Activated naive CD4-positive, alpha-beta T cell (primary cell): ENCODE results near the gene NCF4.

Experiments
- DNase-seq, 4 experiments: peaks; one replicate each; lab custom pipeline; 2025; lab: John Stamatoyannopoulos, UW

The NCF4 gene

DNA sequence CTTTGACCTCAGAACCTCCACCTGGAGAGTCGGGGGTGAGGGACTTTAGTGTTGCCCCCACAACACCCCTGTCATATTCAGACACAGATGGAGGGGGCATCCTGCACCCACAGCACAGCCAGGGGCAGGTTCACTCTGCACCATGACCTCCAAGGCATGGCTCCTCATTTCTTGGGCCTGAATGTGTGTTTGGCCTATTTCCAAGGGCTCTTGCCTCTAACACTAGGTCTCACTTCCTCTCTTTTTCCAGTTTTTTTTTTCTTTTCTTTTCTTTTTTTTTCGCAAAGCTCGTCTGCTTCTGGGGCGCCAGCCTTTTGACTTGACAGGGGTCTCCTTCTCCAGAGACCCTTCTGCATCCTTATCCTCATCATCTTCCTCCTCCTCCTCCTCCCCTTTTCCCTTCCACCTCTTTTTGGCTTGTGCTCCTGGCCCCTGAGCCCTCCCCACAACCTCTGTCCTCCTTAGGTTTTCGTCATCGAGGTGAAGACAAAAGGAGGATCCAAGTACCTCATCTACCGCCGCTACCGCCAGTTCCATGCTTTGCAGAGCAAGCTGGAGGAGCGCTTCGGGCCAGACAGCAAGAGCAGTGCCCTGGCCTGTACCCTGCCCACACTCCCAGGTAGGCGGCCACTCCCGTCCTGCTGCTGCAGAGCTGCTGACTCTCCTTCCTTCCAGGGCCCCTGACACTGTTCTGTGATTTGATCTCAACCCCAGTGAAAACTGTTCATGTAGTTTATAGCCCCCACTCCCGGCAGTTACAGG lies 3.8 kb downstream of the NCF4 start:
- DNase-seq = no peak

GRCh38 chr22:36865346-36865745 lies 4.5 kb downstream of the NCF4 start:
- no peak for DNase-seq

GRCh38 chr22:36867695-36868094 lies 6.9 kb downstream of the NCF4 start:
- no peak for DNase-seq

DNA sequence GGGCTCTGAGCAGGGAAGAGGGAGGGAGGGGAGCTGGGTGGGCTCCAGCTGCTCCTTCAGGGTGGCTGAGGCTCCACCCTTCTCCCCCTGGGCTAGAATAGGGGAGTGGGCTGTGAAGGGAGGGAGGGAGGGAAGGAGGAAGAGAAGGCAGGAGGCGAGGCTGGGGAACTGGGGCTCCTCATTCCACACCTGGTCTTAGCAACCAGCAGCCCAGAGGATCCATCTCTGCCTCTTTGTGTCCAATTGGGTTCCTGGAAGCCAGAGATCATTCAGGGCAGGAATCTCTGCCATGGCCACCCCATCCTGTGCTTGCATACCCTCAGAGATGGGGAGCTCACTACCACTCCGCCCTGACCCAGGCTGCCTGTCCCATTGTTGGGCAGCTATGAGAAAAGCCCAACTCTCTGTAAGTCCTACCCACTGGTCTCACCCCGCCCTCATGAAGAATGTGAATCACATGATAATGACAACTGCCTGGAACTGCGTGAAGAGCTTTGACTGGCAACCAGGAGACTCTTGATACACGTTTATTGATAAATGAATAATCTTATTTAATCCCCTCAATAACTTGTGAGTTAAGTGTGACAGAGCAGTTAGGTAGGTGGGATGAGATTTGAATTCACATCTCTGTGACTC lies 7.9 kb downstream of the NCF4 start:
- DNase-seq = no peak

GRCh38 chr22:36870250-36870649 lies 9.4 kb downstream of the NCF4 start:
- no peak for DNase-seq

DNA sequence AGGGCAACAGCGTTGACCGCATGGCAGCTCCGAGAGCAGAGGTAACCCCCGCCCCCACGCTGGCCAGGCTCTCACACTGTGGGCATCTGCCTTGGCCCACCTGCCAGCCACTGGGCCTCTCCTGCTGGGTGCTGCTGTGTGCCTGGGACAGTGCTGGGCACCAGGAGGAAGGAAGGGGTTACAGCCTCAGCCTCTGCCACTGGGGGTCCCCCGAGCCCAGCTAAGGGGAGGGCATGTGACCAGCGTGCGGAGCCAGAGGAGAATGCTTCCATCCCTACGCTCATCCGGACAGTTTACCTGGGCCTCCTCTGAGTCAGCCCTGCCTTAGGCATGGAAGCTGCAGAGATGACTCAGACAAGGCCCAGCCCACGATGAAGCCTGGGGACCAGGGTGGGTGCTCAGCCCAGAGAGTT lies 10.9 kb downstream of the NCF4 start:
- DNase-seq = no peak

DNA sequence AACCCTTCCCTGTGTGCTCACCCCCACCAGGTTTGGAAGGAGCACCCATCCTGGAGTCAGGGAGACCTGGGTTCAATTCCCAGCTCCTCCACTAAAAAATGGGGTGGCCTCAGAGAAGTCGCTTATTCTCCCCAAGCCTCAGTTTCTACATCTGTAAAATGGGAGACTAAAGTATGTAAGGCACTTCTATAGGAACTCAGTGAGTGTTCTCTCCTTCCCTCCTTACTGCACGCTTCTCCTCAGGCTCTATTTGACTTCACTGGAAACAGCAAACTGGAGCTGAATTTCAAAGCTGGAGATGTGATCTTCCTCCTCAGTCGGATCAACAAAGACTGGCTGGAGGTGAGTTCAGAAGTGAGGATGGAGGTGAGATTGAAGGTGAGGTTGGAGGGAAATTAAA lies 11.3 kb downstream of the NCF4 start:
- no peak for DNase-seq

- DNase-seq = no peak
Observed at GRCh38 chr22:36872866-36873498, 12.2 kb downstream of the NCF4 start.

- no peak for DNase-seq
Observed at GRCh38 chr22:36873614-36874308, 13.0 kb downstream of the NCF4 start.

DNA sequence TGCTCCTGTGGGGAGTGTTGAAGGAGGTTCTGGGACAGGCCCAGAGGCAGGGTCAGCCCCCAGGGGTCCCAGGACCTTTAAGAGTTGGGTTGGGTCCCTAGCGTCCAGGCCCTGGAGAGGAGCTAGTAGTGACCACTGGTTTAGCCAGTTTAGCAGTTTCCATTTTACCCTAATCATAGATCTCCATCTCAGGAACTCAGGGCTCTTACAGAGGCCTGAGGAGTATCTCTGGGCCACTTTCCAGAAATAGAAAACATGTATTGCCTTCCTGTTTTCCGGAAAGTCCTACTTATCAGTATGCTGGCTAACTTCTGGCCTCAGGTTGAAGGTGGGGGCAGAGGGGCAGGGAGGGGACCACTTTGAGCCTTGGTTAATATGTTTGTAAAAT lies 13.5 kb downstream of the NCF4 start:
- no peak for DNase-seq

GRCh38 chr22:36874736-36875135 lies 13.9 kb downstream of the NCF4 start:
- DNase-seq = no peak

GRCh38 chr22:36875741-36876140 lies 14.9 kb downstream of the NCF4 start:
- DNase-seq = no peak

DNA sequence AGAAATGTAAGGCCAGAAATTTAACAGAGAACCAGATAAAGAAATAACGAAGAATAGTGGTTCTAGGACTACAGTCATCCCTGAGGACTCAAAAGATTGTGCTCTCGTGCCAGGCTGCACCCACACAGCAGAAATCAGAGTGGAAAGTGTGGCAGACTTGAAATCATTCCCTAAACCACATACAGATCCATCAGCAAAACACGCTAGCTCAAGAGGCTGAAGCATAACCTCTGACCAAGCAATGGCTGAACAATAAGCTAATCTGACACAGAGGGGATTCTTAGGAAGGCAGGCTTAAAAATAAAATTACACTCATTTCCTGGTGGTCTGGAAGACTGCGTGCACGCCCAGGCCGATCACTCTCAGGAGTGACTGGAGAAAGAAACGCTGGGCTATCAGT lies 19.0 kb downstream of the NCF4 start:
- no peak for DNase-seq

DNA sequence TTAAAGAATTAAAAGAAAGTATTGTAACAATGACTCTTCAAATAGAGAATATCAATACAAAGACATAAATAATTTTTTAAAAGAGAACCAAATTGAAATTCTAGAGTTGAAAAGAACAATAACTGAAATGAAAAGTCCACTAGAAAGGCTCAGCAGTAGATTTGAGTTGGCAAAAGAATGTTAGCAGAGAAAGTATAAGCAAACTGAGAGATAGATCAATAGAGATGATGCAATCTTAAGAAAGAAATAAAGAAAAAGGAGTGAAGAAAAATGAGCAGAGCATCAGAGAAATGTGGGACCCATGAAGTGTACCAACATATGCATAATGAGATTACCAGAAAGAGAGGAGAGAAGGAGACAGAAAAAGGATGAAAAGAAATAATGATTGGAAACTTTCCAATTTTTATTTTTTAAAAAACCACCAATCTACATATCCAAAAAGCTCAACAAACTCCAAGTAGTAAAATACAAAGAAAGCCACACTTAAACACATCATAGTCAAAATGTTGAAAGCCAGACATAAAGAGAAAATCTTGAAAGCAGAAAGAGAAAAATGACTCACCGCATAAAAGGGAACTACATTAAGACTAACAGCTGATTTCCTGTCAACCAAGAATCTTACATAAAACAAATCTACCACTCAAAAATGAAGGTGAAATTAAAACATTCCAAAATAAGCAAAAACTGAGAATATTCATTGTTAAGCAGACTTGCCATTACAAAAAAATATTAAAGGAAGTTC lies 20.9 kb downstream of the NCF4 start:
- DNase-seq = no peak

- no peak for DNase-seq
Observed at GRCh38 chr22:36884349-36885158, 23.7 kb downstream of the NCF4 start.

- DNase-seq = no peak
Observed at GRCh38 chr22:36885474-36885873, 24.7 kb downstream of the NCF4 start.

DNA sequence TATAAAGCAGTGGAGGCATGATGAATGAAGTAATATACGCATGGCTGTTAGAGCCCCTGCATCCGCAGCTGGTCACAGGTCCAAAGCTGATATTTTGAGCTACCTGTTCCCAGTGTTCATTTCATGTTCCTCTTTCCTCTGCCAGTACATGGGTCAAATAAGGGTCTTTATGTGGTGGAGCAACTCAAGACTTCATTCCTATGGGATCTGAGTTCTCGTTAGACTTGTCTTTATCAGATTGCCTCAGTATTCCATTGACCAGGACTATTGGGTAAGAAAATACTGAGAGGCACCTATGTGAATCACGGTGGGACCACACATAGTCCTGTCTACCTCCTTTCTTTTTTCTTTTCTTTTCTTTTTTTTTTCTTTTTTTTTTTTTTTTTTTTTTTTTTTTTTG lies 25.2 kb downstream of the NCF4 start:
- DNase-seq = no peak

DNA sequence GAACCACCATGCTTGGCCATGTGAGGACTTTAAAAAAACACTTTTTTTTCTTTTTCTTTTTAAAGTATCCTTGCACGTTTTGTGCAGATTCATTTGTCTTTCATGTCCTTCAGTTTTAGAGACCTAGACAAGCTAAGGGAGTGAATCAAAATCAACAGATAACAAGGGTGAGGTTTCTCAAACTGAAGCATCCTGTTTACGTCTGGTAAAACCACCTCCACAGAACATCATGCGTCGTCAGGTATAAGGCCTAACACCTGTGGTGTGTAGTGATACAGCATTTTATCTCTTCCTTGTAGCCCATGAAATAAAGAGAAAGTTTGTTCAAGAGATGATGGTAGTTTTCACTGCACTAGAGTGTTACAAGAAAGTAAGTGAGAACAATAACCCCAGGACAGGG lies 26.4 kb downstream of the NCF4 start:
- no peak for DNase-seq

DNA sequence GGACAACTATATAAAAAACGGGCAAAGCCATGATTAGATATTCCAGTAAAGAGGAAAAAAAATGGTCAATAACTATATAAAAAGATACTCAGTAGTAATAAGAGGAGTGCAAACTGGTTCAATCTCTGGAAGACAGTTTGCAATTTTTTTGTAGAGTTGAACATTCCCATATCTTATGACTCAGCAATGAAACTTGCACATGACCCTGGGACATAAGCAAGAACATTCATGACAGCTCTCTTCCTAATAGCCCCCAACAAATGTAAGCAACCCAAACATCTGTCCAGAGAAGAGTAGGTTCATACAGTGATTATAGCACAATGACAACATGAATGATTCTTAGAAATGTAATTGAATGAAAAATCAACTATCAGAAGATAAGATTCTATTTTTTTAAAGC lies 30.8 kb downstream of the NCF4 start:
- DNase-seq = no peak

DNA sequence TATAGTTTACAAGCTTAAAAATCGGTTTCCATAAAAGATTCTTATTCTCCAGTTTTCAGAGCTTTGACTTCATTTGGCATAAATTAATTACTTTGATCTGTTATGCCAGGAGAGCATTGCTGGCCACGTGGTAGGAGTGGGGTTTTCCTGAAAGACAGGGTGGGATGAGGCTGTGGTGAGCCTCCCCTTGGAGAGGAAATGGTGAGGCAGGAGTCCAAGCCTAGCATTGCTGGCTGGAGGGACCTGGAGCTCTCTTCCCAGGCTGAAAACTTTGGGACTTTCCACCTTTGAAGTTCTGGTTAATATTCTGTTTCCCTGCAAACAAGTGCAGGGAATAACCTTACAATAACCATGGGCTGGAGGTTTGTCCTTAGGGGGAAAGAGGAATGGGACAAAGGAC lies 31.5 kb downstream of the NCF4 start:
- DNase-seq = no peak

- DNase-seq = no peak
Observed at GRCh38 chr22:36893262-36893661, 32.5 kb downstream of the NCF4 start.
